Measurements from ENCODE around the gene HAL.

GRCh38 chr12:95944108-95944704 is 51.9 kb downstream of the HAL start:
- TF ChIP-seq EZH2phosphoT487 (IDR thresholded peaks at IDR 0.05; ENCODE audit: borderline replicate concordance, low read length) (no peak), CTCF (conservative IDR thresholded peaks at IDR 0.05; ENCODE audit: low read depth, low read length) (no peak)

All from PC-3 (cell line).